GM12872 (cell line): ENCODE results near the gene SNAPC3.

Experiments used
- TF ChIP-seq, protein P1 (sequence below): IDR thresholded peaks from 3 replicates; pipeline ENCODE4 v1.5.1; 2011; ENCODE audit warnings: low read depth, mild to moderate bottlenecking, low read length, moderate library complexity; ENCODE audit not compliant: insufficient read depth

Gene SNAPC3

DNA sequence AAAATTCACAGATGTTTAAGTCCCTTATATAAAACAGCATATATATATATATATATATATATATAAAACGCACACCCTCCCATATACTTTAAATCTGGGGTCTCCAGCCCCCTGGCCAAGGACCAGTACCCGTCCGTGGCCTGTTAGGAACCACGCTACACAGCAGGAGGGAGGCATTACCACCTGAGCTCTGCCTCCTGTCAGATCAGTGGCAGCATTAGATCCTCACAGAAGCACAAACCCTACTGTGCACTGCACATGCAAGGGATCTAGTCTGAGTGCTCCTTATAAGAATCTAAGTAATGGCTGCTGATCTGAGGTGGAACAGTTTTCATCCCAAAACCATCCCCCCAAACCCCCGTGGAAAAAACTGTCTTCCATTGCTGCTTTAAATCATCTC lies 79.1 kb downstream of the SNAPC3 start:
- TF ChIP-seq, protein P1, sequence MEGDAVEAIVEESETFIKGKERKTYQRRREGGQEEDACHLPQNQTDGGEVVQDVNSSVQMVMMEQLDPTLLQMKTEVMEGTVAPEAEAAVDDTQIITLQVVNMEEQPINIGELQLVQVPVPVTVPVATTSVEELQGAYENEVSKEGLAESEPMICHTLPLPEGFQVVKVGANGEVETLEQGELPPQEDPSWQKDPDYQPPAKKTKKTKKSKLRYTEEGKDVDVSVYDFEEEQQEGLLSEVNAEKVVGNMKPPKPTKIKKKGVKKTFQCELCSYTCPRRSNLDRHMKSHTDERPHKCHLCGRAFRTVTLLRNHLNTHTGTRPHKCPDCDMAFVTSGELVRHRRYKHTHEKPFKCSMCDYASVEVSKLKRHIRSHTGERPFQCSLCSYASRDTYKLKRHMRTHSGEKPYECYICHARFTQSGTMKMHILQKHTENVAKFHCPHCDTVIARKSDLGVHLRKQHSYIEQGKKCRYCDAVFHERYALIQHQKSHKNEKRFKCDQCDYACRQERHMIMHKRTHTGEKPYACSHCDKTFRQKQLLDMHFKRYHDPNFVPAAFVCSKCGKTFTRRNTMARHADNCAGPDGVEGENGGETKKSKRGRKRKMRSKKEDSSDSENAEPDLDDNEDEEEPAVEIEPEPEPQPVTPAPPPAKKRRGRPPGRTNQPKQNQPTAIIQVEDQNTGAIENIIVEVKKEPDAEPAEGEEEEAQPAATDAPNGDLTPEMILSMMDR = no peak

DNA sequence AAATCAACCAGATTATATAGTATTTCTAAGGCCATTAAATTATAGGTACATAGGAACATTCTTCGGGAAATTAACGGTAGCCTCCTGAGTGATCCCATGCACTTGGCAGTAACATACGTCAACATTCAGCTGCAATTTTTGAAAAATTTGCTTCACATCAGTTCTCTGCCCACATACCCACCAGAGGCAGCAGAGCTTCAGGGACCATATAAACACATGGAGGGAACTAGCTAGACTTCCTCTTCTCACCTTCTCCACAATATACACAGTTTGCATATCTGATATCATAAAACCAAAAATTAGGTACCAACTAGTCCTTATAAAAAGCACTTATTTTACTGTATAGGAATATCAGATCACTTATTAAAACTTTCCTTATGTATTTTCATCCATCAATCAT lies 83.2 kb downstream of the SNAPC3 start:
- TF ChIP-seq, protein P1 = peak; percentile 30; the same call in 1 of the 3 replicates

DNA sequence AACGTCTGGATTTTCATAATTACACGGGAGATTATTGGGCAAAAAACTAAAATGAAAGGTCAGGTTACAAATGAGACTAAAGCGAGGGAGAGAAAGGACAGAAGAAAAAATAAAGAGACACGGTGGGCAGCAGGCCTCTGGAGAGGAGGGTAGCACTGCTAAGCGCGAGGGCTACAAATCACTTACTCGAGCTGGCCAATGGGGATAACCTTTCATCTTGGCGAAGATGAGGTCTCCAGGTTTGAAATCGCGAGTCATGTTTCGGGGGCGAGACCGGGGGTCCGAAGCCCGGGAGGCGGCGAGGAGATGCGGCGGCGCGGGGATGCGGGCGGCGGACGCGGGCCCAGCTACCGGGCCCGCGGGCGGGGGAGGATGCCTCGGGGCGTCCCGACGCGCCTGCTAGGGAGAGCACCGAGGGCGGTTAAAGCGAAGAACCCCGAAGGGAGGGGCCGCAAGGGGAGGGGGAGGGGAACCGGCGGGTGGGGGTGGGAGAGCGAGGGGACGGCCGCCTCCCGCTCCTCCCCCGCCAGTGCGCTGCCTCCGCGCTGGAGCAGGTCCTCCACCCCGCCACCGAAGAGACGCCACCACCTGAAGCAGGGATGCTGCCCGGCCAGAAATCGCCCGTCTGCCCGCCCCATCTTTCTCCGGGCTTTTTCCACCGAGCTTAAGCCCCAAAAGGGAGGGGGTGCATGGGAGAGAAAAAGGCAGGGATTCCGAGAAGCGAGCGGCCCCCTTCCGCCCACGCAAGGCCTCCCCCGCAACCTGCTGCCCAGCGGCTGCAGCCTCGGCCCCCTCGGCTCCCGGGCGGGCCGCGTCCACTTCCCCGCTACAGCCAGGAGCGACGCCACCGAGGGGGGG lies 87.5 kb downstream of the SNAPC3 start:
- TF ChIP-seq, protein P1 = no peak

DNA sequence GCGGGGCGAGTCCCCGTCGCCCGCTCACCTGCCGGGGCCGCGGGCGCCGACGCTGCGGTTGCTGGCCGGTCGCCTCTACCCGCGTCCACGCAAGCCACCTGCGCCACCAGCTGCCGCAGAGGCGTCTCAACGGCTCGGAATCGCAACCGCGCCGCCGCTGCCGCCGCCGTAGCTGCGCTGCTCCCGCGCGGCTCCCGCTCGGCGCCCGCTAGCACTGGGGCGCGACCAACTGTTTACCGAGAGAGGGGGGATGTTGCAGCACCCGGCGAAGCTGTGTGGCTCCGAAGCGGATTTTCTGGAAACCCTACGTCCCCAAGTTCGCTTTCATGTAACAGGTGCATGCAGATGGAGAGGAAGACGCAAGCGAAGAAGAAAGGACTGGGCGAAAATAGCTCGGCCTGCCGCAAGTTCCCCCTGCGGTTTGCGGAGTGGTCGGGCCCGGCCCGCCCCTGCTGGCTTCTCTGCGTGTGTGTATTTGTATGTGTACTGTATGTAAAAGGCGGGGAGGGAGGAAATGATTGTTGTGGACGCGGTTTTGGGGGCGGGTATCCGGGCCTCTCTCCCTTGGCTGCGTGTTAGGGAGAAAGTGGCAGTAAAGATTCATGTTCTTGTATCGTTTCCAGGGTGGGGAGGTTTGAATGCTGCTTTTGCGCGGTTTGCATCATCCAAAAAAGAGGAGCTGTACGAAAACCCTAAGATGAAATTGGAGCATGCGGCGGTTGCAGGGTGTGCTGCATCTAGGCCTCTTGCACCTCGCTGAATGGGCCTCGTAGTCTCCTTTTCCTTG lies 88.3 kb downstream of the SNAPC3 start, which contains the start of gene PSIP1:
Gene PSIP1 (minus strand): TSS at position 182 of the 787 bp plus-strand sequence. CDS start 782 bp downstream, outside the sequence.
- TF ChIP-seq, protein P1 = no peak
